ENCODE data around the gene DOP1B.
"Not testable (repeated sequence)": the region's sequence is repeated elsewhere in the genome, so short reads cannot be mapped to it uniquely, and the experiment has no call there.

The DOP1B gene

GRCh38 chr21:36156815-36157670, at the start of gene DOP1B:
Gene DOP1B (plus strand): TSS chr21:36156824. CDS start chr21:36164734, 7,910 bp downstream.
- peak; percentile 40 for DNase-seq

- DNase-seq: no peak
Observed at GRCh38 chr21:36109868-36110267, 46.8 kb upstream of the DOP1B start.

GRCh38 chr21:36111238-36111637, 45.4 kb upstream of the DOP1B start:
- DNase-seq: no peak

- peak; percentile 65 for DNase-seq
Observed at GRCh38 chr21:36113647-36114428, 42.8 kb upstream of the DOP1B start.

- no peak for DNase-seq
Observed at GRCh38 chr21:36115138-36115730, 41.4 kb upstream of the DOP1B start.

GRCh38 chr21:36117286-36117741, 39.3 kb upstream of the DOP1B start:
- DNase-seq: no peak

- DNase-seq: no peak
Observed at GRCh38 chr21:36120304-36120888, 36.2 kb upstream of the DOP1B start.

GRCh38 chr21:36122977-36123376, 33.6 kb upstream of the DOP1B start:
- no peak for DNase-seq

- DNase-seq: no peak
Observed at GRCh38 chr21:36124395-36124794, 32.2 kb upstream of the DOP1B start.

GRCh38 chr21:36125512-36126207, 31.0 kb upstream of the DOP1B start:
- peak; percentile 67 for DNase-seq

- DNase-seq: no peak
Observed at GRCh38 chr21:36126208-36126565, 30.4 kb upstream of the DOP1B start.

- no peak for DNase-seq
Observed at GRCh38 chr21:36126621-36127110, 30.0 kb upstream of the DOP1B start.

- no peak for DNase-seq
Observed at GRCh38 chr21:36127250-36127904, 29.2 kb upstream of the DOP1B start.

- DNase-seq: no peak
Observed at GRCh38 chr21:36127977-36128376, 28.6 kb upstream of the DOP1B start.

GRCh38 chr21:36129219-36129618, 27.4 kb upstream of the DOP1B start:
- no peak for DNase-seq

- DNase-seq: not testable (repeated sequence)
Observed at GRCh38 chr21:36130414-36130762, 26.2 kb upstream of the DOP1B start.

GRCh38 chr21:36130839-36131238, 25.8 kb upstream of the DOP1B start:
- not testable (repeated sequence) for DNase-seq

- no peak for DNase-seq
Observed at GRCh38 chr21:36132696-36133095, 23.9 kb upstream of the DOP1B start.

- DNase-seq: peak; percentile 46
Observed at GRCh38 chr21:36134803-36135390, 21.7 kb upstream of the DOP1B start, which contains the start of gene CBR3. Gene CBR3 (plus strand): TSS chr21:36135079. CDS start chr21:36135193, 114 bp downstream.

GRCh38 chr21:36135391-36136102, 21.1 kb upstream of the DOP1B start:
- peak; percentile 54 for DNase-seq

- DNase-seq: not testable (repeated sequence)
Observed at GRCh38 chr21:36139791-36140190, 16.8 kb upstream of the DOP1B start.
